K562 (cell line): Measurements from ENCODE around the gene C16orf89. TPM values are rescaled to one million over a fixed set of nuclear protein-coding genes. Genes with fewer than 3 reads are reported as not detected.

ENCODE experiments used
- polyA plus RNA-seq, 8 experiments: library from polyadenylated mRNA; depleted of rRNA in 4 of 8; stranded (reverse) in 5 of 8; unstranded in 3 of 8; fragments of >200 nt; fragmentation: Nextera tagmentation in 2 of 8; fragmentation: Illumina TruSeq in 1 of 8; extraction: Ambion mirVana in 2 of 8; extraction: Trizol in 1 of 8; gene quantifications; 2 replicates each; pipeline versions ENCODE4 v1.2.1 to v1.2.3, GENCODE V29; 2011 to 2014; ENCODE audit warnings: inconsistent platforms in 1 of 8, missing spikeins in 1 of 8
- total RNA-seq, 7 experiments: library from RNA; depleted of rRNA in 6 of 7; stranded (reverse); fragments of >200 nt in 6 of 7; fragmentation: Illumina TruSeq in 2 of 7; extraction: Trizol in 2 of 7; gene quantifications; 2 replicates each; pipeline versions ENCODE4 v1.2.1 to v1.2.3, GENCODE V29; 2011 to 2021; ENCODE audit warnings: low replicate concordance in 1 of 7

C16orf89 gene
- total and polyA plus RNA-seq, 9 of the 15 experiments (the other 6 are each of a cell fraction or from before 2014, with no cell fraction given), result not detected

Other genes with a start within 250 kb of the C16orf89 start
- gene GLYR1, start 218.7 kb downstream of the C16orf89 start, total RNA-seq (2014; rRNA removed), result 36.5 and 41.6 TPM in 2 replicates
- 59.6 and 76.9 TPM in 2 replicates for gene GLYR1, start 218.7 kb downstream of the C16orf89 start, total RNA-seq (2014; rRNA removed; fragmentation: Illumina TruSeq; extraction: Trizol)
- 70.9 and 72.4 TPM in 2 replicates for gene GLYR1, start 218.7 kb downstream of the C16orf89 start, total RNA-seq (2015; rRNA removed; fragmentation: Illumina TruSeq; extraction: Trizol)
- gene GLYR1, start 218.7 kb downstream of the C16orf89 start, total RNA-seq (2021), result 92.7 and 97.6 TPM in 2 replicates
- 60.2 and 63.0 TPM in 2 replicates for gene GLYR1, start 218.7 kb downstream of the C16orf89 start, polyA plus RNA-seq (2011; rRNA removed)
- gene GLYR1, start 218.7 kb downstream of the C16orf89 start, polyA plus RNA-seq (2014; fragmentation: Illumina TruSeq; extraction: Trizol), result 96.4 and 99.2 TPM in 2 replicates
- 1 to 10 TPM; 6.7 to 8.3 TPM for gene GLYR1, start 218.7 kb downstream of the C16orf89 start, polyA plus RNA-seq (2014; fragmentation: Nextera tagmentation; extraction: Ambion mirVana)
- 83.1 and 89.8 TPM in 2 replicates for gene GLYR1, start 218.7 kb downstream of the C16orf89 start, polyA plus RNA-seq (2014; rRNA removed)
- gene UBN1, start 218.5 kb downstream of the C16orf89 start, total RNA-seq (2014; rRNA removed), result 20.6 and 20.8 TPM in 2 replicates
- 19.8 and 23.9 TPM in 2 replicates for gene UBN1, start 218.5 kb downstream of the C16orf89 start, total RNA-seq (2014; rRNA removed; fragmentation: Illumina TruSeq; extraction: Trizol)
- 24.4 and 25.0 TPM in 2 replicates for gene UBN1, start 218.5 kb downstream of the C16orf89 start, total RNA-seq (2015; rRNA removed; fragmentation: Illumina TruSeq; extraction: Trizol)
- 40.9 and 45.7 TPM in 2 replicates for gene UBN1, start 218.5 kb downstream of the C16orf89 start, total RNA-seq (2021)
- gene UBN1, start 218.5 kb downstream of the C16orf89 start, polyA plus RNA-seq (2011; rRNA removed), result 14.9 and 15.4 TPM in 2 replicates
- 31.2 and 34.2 TPM in 2 replicates for gene UBN1, start 218.5 kb downstream of the C16orf89 start, polyA plus RNA-seq (2014; fragmentation: Illumina TruSeq; extraction: Trizol)
- gene UBN1, start 218.5 kb downstream of the C16orf89 start, polyA plus RNA-seq (2014; fragmentation: Nextera tagmentation; extraction: Ambion mirVana), result 1 to 10 TPM; 1.5 to 2.4 TPM
- 21.1 and 25.5 TPM in 2 replicates for gene UBN1, start 218.5 kb downstream of the C16orf89 start, polyA plus RNA-seq (2014; rRNA removed)
- gene PPL, start 128.8 kb downstream of the C16orf89 start, total RNA-seq (2014; rRNA removed), result 0.09 and 0.16 TPM in 2 replicates
- gene PPL, start 128.8 kb downstream of the C16orf89 start, total RNA-seq (2014; rRNA removed; fragmentation: Illumina TruSeq; extraction: Trizol), result 0.03 TPM in 1 of 2 replicates, not detected in the other
- gene PPL, start 128.8 kb downstream of the C16orf89 start, total RNA-seq (2015; rRNA removed; fragmentation: Illumina TruSeq; extraction: Trizol), result 0.04 TPM in 1 of 2 replicates, not detected in the other
- 0.07 and 0.13 TPM in 2 replicates for gene PPL, start 128.8 kb downstream of the C16orf89 start, total RNA-seq (2021)
- gene PPL, start 128.8 kb downstream of the C16orf89 start, polyA plus RNA-seq (2011; rRNA removed), result 0.05 and 0.07 TPM in 2 replicates
- 0.03 and 0.10 TPM in 2 replicates for gene PPL, start 128.8 kb downstream of the C16orf89 start, polyA plus RNA-seq (2014; fragmentation: Illumina TruSeq; extraction: Trizol)
- gene PPL, start 128.8 kb downstream of the C16orf89 start, polyA plus RNA-seq (2014; fragmentation: Nextera tagmentation; extraction: Ambion mirVana), result under 1 TPM in 1 of 2 experiments, not detected in 1; 0.15 TPM
- gene PPL, start 128.8 kb downstream of the C16orf89 start, polyA plus RNA-seq (2014; rRNA removed), result 0.01 and 0.03 TPM in 2 replicates
- not detected in 2 replicates for gene SEC14L5, start 107.6 kb downstream of the C16orf89 start, total RNA-seq (2014; rRNA removed)
- not detected in 2 replicates for gene SEC14L5, start 107.6 kb downstream of the C16orf89 start, total RNA-seq (2014; rRNA removed; fragmentation: Illumina TruSeq; extraction: Trizol)
- not detected in 2 replicates for gene SEC14L5, start 107.6 kb downstream of the C16orf89 start, total RNA-seq (2015; rRNA removed; fragmentation: Illumina TruSeq; extraction: Trizol)
- gene SEC14L5, start 107.6 kb downstream of the C16orf89 start, total RNA-seq (2021), result 0.22 TPM in 1 of 2 replicates, not detected in the other
- gene SEC14L5, start 107.6 kb downstream of the C16orf89 start, polyA plus RNA-seq (2011; rRNA removed), result not detected in 2 replicates
- not detected in 2 replicates for gene SEC14L5, start 107.6 kb downstream of the C16orf89 start, polyA plus RNA-seq (2014; fragmentation: Illumina TruSeq; extraction: Trizol)
- not detected for gene SEC14L5, start 107.6 kb downstream of the C16orf89 start, polyA plus RNA-seq (2014; fragmentation: Nextera tagmentation; extraction: Ambion mirVana)
- 0.11 TPM in 1 of 2 replicates, not detected in the other for gene SEC14L5, start 107.6 kb downstream of the C16orf89 start, polyA plus RNA-seq (2014; rRNA removed)
- gene NAGPA, start 32.0 kb downstream of the C16orf89 start, total RNA-seq (2014; rRNA removed), result 12.5 and 12.7 TPM in 2 replicates
- gene NAGPA, start 32.0 kb downstream of the C16orf89 start, total RNA-seq (2014; rRNA removed; fragmentation: Illumina TruSeq; extraction: Trizol), result 3.0 and 3.8 TPM in 2 replicates
- gene NAGPA, start 32.0 kb downstream of the C16orf89 start, total RNA-seq (2015; rRNA removed; fragmentation: Illumina TruSeq; extraction: Trizol), result 6.9 and 7.2 TPM in 2 replicates
- gene NAGPA, start 32.0 kb downstream of the C16orf89 start, total RNA-seq (2021), result 11.9 and 12.8 TPM in 2 replicates
- gene NAGPA, start 32.0 kb downstream of the C16orf89 start, polyA plus RNA-seq (2011; rRNA removed), result 3.8 and 4.5 TPM in 2 replicates
- 4.6 and 8.6 TPM in 2 replicates for gene NAGPA, start 32.0 kb downstream of the C16orf89 start, polyA plus RNA-seq (2014; fragmentation: Illumina TruSeq; extraction: Trizol)
- gene NAGPA, start 32.0 kb downstream of the C16orf89 start, polyA plus RNA-seq (2014; fragmentation: Nextera tagmentation; extraction: Ambion mirVana), result under 1 TPM; 0.15 to 0.53 TPM
- gene NAGPA, start 32.0 kb downstream of the C16orf89 start, polyA plus RNA-seq (2014; rRNA removed), result 11.1 and 12.7 TPM in 2 replicates
- 18.9 and 23.8 TPM in 2 replicates for gene ALG1, start 5.9 kb upstream of the C16orf89 start, total RNA-seq (2014; rRNA removed)
- 10.7 and 12.3 TPM in 2 replicates for gene ALG1, start 5.9 kb upstream of the C16orf89 start, total RNA-seq (2014; rRNA removed; fragmentation: Illumina TruSeq; extraction: Trizol)
- 14.6 and 17.8 TPM in 2 replicates for gene ALG1, start 5.9 kb upstream of the C16orf89 start, total RNA-seq (2015; rRNA removed; fragmentation: Illumina TruSeq; extraction: Trizol)
- 20.8 and 26.4 TPM in 2 replicates for gene ALG1, start 5.9 kb upstream of the C16orf89 start, total RNA-seq (2021)
- gene ALG1, start 5.9 kb upstream of the C16orf89 start, polyA plus RNA-seq (2011; rRNA removed), result 15.0 and 19.9 TPM in 2 replicates
- 18.3 and 19.0 TPM in 2 replicates for gene ALG1, start 5.9 kb upstream of the C16orf89 start, polyA plus RNA-seq (2014; fragmentation: Illumina TruSeq; extraction: Trizol)
- gene ALG1, start 5.9 kb upstream of the C16orf89 start, polyA plus RNA-seq (2014; fragmentation: Nextera tagmentation; extraction: Ambion mirVana), result 1 to 10 TPM; 1.1 to 2.8 TPM
- gene ALG1, start 5.9 kb upstream of the C16orf89 start, polyA plus RNA-seq (2014; rRNA removed), result 18.3 and 18.8 TPM in 2 replicates
- 19.5 and 26.2 TPM in 2 replicates for gene EEF2KMT, start 31.8 kb upstream of the C16orf89 start, total RNA-seq (2014; rRNA removed)
- 10.3 and 10.4 TPM in 2 replicates for gene EEF2KMT, start 31.8 kb upstream of the C16orf89 start, total RNA-seq (2014; rRNA removed; fragmentation: Illumina TruSeq; extraction: Trizol)
- gene EEF2KMT, start 31.8 kb upstream of the C16orf89 start, total RNA-seq (2015; rRNA removed; fragmentation: Illumina TruSeq; extraction: Trizol), result 12.8 and 13.8 TPM in 2 replicates
- gene EEF2KMT, start 31.8 kb upstream of the C16orf89 start, total RNA-seq (2021), result 22.7 and 25.3 TPM in 2 replicates
- gene EEF2KMT, start 31.8 kb upstream of the C16orf89 start, polyA plus RNA-seq (2011; rRNA removed), result 7.8 and 8.4 TPM in 2 replicates
- gene EEF2KMT, start 31.8 kb upstream of the C16orf89 start, polyA plus RNA-seq (2014; fragmentation: Illumina TruSeq; extraction: Trizol), result 15.6 and 16.5 TPM in 2 replicates
- 1 to 10 TPM; 4.2 to 8.9 TPM for gene EEF2KMT, start 31.8 kb upstream of the C16orf89 start, polyA plus RNA-seq (2014; fragmentation: Nextera tagmentation; extraction: Ambion mirVana)
- gene EEF2KMT, start 31.8 kb upstream of the C16orf89 start, polyA plus RNA-seq (2014; rRNA removed), result 13.3 and 19.1 TPM in 2 replicates